NCI-H146 (cell line): ENCODE measurements around the gene CACNA1G.

Experiments
- DNase-seq: peaks from one replicate; lab custom pipeline; 2025; lab: John Stamatoyannopoulos, UW

Gene CACNA1G

DNA sequence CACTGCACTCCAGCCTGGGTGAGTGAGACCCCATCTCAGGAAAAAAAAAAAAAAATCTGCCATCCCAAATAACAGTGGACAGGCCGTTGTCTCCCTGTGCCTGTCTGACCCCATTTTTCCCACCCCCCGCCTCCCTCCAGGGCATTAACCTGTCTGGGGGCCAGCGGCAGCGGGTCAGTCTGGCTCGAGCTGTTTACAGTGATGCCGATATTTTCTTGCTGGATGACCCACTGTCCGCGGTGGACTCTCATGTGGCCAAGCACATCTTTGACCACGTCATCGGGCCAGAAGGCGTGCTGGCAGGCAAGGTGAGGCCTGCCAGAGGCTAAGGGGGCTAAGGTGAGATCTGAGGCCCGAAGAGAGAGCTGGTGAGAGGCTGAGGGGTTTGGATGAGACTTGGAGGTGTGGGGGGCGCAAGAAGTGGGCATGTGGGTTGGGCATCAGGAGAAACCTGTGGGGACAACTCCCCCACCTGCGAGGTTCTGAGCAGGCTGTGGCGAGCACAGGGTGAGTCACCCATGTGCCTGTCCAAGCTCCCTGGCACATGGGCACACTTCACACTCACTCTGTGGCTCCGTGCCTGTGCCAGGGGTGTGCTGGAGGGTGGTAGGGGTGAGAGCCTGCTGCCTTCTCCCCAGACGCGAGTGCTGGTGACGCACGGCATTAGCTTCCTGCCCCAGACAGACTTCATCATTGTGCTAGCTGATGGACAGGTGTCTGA lies 112.5 kb downstream of the CACNA1G start:
- DNase-seq, result no peak

DNA sequence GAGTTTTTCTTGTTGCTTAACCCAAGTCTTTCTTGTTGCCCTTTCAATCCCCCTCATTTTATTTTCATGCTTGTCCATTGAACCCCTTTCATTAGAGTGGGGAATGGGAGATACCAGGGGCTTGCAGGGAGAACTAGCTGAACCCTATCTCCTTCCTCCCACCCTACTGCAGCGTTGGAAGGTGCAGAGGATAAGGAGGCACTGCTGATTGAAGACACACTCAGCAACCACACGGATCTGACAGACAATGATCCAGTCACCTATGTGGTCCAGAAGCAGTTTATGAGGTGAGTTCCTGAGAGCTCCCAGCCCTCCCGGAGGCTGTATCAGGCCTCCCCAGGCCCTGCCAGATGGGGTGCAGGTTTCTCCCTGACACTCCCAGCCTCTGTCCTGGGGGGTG lies 114.7 kb downstream of the CACNA1G start:
- DNase-seq, result no peak

DNA sequence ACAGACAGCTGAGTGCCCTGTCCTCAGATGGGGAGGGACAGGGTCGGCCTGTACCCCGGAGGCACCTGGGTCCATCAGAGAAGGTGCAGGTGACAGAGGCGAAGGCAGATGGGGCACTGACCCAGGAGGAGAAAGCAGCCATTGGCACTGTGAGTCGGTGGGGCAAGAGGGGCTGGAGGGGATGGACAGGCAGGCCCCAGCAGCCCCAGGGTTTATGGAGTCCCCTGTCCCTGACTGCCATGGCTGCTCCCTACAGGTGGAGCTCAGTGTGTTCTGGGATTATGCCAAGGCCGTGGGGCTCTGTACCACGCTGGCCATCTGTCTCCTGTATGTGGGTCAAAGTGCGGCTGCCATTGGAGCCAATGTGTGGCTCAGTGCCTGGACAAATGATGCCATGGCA lies 115.1 kb downstream of the CACNA1G start:
- no peak for DNase-seq

DNA sequence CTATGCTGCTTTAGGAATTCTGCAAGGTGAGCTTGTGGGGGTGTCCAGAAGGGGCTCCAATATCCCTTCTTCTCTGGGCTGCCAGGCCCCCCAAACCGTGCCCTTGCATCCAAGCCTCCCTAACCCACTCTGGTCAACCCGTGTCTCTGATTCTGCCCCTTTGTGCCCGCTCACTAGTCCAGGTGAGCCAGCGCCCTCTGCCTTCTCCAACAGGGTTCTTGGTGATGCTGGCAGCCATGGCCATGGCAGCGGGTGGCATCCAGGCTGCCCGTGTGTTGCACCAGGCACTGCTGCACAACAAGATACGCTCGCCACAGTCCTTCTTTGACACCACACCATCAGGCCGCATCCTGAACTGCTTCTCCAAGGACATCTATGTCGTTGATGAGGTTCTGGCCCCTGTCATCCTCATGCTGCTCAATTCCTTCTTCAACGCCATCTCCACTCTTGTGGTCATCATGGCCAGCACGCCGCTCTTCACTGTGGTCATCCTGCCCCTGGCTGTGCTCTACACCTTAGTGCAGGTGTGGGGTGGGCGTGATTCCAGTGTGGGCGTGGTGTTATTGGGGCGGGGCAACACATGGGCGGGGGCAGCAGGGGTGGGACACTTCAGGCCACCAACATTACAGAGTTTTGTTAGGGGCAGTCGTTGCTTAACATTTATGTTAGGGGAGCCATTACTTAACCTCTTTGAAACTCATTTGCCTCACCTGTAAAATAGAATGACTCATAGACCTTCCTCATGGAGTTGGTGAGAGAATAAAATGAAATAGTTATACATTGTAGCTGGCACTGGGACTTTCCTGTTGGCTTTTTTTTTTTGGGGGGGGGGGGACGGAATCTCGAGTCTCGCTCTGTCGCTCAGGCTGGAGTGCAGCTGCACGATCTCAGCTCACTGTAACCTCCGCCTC lies 115.8 kb downstream of the CACNA1G start:
- no peak for DNase-seq
